HEK293T (cell line): ENCODE data around the gene TMEM131.

Experiments
- ARNT ChIP-seq: fragments of 450-650 bp; IDR thresholded peaks from 2 replicates; pipeline ENCODE4 v1.6.1; 2017; ENCODE audit warnings: mild to moderate bottlenecking
- BHLHE40 ChIP-seq: fragments of 450-650 bp; IDR thresholded peaks from 2 replicates; pipeline ENCODE4 v1.6.1; 2016; ENCODE audit warnings: mild to moderate bottlenecking, moderate library complexity, borderline replicate concordance
- CTBP1 ChIP-seq: fragments of 450-650 bp; IDR thresholded peaks from 2 replicates; pipeline ENCODE4 v1.6.1; 2016; ENCODE audit warnings: borderline replicate concordance
- ELF4 ChIP-seq: fragments of 450-650 bp; IDR thresholded peaks from 2 replicates; pipeline ENCODE4 v1.6.1; 2017; ENCODE audit warnings: antibody characterized with exemption
- FOXK2 ChIP-seq: fragments of 450-650 bp; IDR thresholded peaks from 2 replicates; pipeline ENCODE4 v1.6.1; 2016; ENCODE audit warnings: mild to moderate bottlenecking
- FOXM1 ChIP-seq: fragments of 450-650 bp; IDR thresholded peaks from 2 replicates; pipeline ENCODE4 v1.6.1; 2017; ENCODE audit warnings: mild to moderate bottlenecking, borderline replicate concordance
- HDGF ChIP-seq: fragments of 450-650 bp; IDR thresholded peaks from 2 replicates; pipeline ENCODE4 v1.6.1; 2017; ENCODE audit warnings: antibody characterized with exemption, borderline replicate concordance
- L3MBTL2 ChIP-seq: fragments of 450-650 bp; conservative IDR thresholded peaks from 2 replicates; pipeline ENCODE4 v1.6.1; 2016; ENCODE audit warnings: mild to moderate bottlenecking
- NFRKB ChIP-seq: fragments of 450-650 bp; IDR thresholded peaks from 2 replicates; pipeline ENCODE4 v1.6.1; 2016; ENCODE audit warnings: mild to moderate bottlenecking, moderate library complexity
- PKNOX1 ChIP-seq: fragments of 450-650 bp; IDR thresholded peaks from 2 replicates; pipeline ENCODE4 v1.6.1; 2016
- SP1 ChIP-seq: fragments of 450-650 bp; IDR thresholded peaks from 2 replicates; pipeline ENCODE4 v1.6.1; 2017
- SUZ12 ChIP-seq: fragments of 450-650 bp; IDR thresholded peaks from 2 replicates; pipeline ENCODE4 v1.6.1; 2016; ENCODE audit warnings: mild to moderate bottlenecking
- TARDBP ChIP-seq: fragments of 450-650 bp; IDR thresholded peaks from 2 replicates; pipeline ENCODE4 v1.6.1; 2016
- ZNF384 ChIP-seq: fragments of 450-650 bp; IDR thresholded peaks from 2 replicates; pipeline ENCODE4 v1.6.1; 2016

- TF ChIP-seq HDGF (no peak), BHLHE40 (no peak), L3MBTL2 (no peak), FOXM1 (no peak), SP1 (no peak), TARDBP (no peak), SUZ12 (no peak), FOXK2 (no peak), ELF4 (no peak), NFRKB (no peak), ARNT (no peak), ZNF384 (no peak), PKNOX1 (no peak), CTBP1 (no peak)
Measured at GRCh38 chr2:97950329-97951154, 45.2 kb downstream of the TMEM131 start.
